ENCODE results near the gene ACTR8. TPM values are rescaled to one million over a fixed set of nuclear protein-coding genes. Genes with fewer than 3 reads are reported as not detected.
A peak's percentile ranks its signal among the peaks of the same experiment; 100 is the strongest.
"Not testable (repeated sequence)": the region's sequence is repeated elsewhere in the genome, so short reads cannot be mapped to it uniquely, and the experiment has no call there.

The ACTR8 gene
- 10 to 100 TPM; 42.9 to 48.0 TPM for total RNA-seq

GRCh38 chr3:53881691-53882593 is at the start of gene ACTR8:
Gene ACTR8 (minus strand): TSS chr3:53882152. CDS start chr3:53882101, 51 bp downstream.
- H3K27ac Mint-ChIP-seq, result peak within 1 kb of the TSS; percentile 96
- CTCF ChIA-PET, result interaction anchor here (1.6 to 2.3 kb wide), 2 partner anchors 8 to 10 kb away, joined by 5 to 15 read pairs; partner anchors contain the start of gene SELENOK
- H3K36me3 Mint-ChIP-seq (ENCODE audit: low read depth), result peaks cover 58% of the 10 kb centered on the region
- H3K9me3 Mint-ChIP-seq, result no peaks in the 10 kb centered on the region
- no peaks in the 10 kb centered on the region for H3K27me3 Mint-ChIP-seq
- peaks cover 31% of the 10 kb centered on the region for H3K4me1 Mint-ChIP-seq
- POLR2A ChIA-PET, result interaction anchor here (0.9 to 5.1 kb wide), 6 partner anchors 9 to 534 kb away, joined by 3 to 70 read pairs (median 4); partner anchors contain the start of genes DCP1A and SELENOK
- peak; percentile 85 for DNase-seq
- H3K4me3 Mint-ChIP-seq, result peak within 1 kb of the TSS; percentile 94

GRCh38 chr3:53927208-53927872 is 45.4 kb upstream of the ACTR8 start:
- H3K4me3 Mint-ChIP-seq; H3K36me3 Mint-ChIP-seq (ENCODE audit: low read depth); CTCF ChIA-PET; H3K27ac Mint-ChIP-seq; H3K9me3 Mint-ChIP-seq; DNase-seq; H3K4me1 Mint-ChIP-seq; POLR2A ChIA-PET: not testable (repeated sequence)
- peaks cover 10% of the 10 kb centered on the region for H3K27me3 Mint-ChIP-seq

- peak; percentile 17 for DNase-seq
- Mint-ChIP-seq H3K27ac (no peak overlapping the region), H3K27me3 (peaks cover 22% of the 10 kb centered on the region), H3K4me3 (no peak overlapping the region), H3K9me3 (peaks cover 3% of the 10 kb centered on the region), H3K36me3 (ENCODE audit: low read depth) (no peaks in the 10 kb centered on the region), H3K4me1 (no peaks in the 10 kb centered on the region)
- ChIA-PET POLR2A (no interaction called here), CTCF (no interaction called here)
Observed at GRCh38 chr3:53921296-53921695, 39.3 kb upstream of the ACTR8 start.

- no peak for DNase-seq
- peaks cover 28% of the 10 kb centered on the region for H3K27me3 Mint-ChIP-seq
- no peaks in the 10 kb centered on the region for H3K4me1 Mint-ChIP-seq
- H3K9me3 Mint-ChIP-seq, result peaks cover 3% of the 10 kb centered on the region
- no peaks in the 10 kb centered on the region for H3K36me3 Mint-ChIP-seq (ENCODE audit: low read depth)
- H3K4me3 Mint-ChIP-seq, result no peak overlapping the region
- no peak overlapping the region for H3K27ac Mint-ChIP-seq
- ChIA-PET CTCF (interaction anchor here (0.7 kb wide), 1 partner anchor 528 kb away, joined by 3 read pairs; no protein-coding TSS in a partner anchor), POLR2A (no interaction called here)
Observed at GRCh38 chr3:53919741-53920140, 37.8 kb upstream of the ACTR8 start.

GRCh38 chr3:53913401-53913800 is 31.4 kb upstream of the ACTR8 start:
- DNase-seq, result no peak

GRCh38 chr3:53902711-53903110 is 20.8 kb upstream of the ACTR8 start:
- ChIA-PET POLR2A (no interaction called here), CTCF (no interaction called here)
- no peaks in the 10 kb centered on the region for H3K9me3 Mint-ChIP-seq
- H3K36me3 Mint-ChIP-seq (ENCODE audit: low read depth), result no peaks in the 10 kb centered on the region
- no peaks in the 10 kb centered on the region for H3K4me1 Mint-ChIP-seq
- no peak overlapping the region for H3K4me3 Mint-ChIP-seq
- H3K27ac Mint-ChIP-seq, result no peak overlapping the region
- peaks cover 42% of the 10 kb centered on the region for H3K27me3 Mint-ChIP-seq
- no peak for DNase-seq

More at GRCh38 chr3:53913401-53913800, 31.4 kb upstream of the ACTR8 start:
- Mint-ChIP-seq H3K27me3 (peaks cover 51% of the 10 kb centered on the region), H3K4me3 (no peak overlapping the region), H3K27ac (no peak overlapping the region), H3K9me3 (no peaks in the 10 kb centered on the region), H3K36me3 (ENCODE audit: low read depth) (no peaks in the 10 kb centered on the region), H3K4me1 (no peaks in the 10 kb centered on the region)
- POLR2A ChIA-PET, result no interaction called here
- CTCF ChIA-PET, result interaction anchor here (1.1 kb wide), 1 partner anchor 25 kb away, joined by 3 read pairs; no protein-coding TSS in a partner anchor

GRCh38 chr3:53902067-53902466 is 20.1 kb upstream of the ACTR8 start:
- Mint-ChIP-seq H3K4me1 (no peaks in the 10 kb centered on the region), H3K36me3 (ENCODE audit: low read depth) (no peaks in the 10 kb centered on the region), H3K27me3 (peaks cover 43% of the 10 kb centered on the region), H3K9me3 (no peaks in the 10 kb centered on the region), H3K27ac (no peak overlapping the region), H3K4me3 (no peak overlapping the region)
- CTCF ChIA-PET, result no interaction called here
- DNase-seq, result no peak
- POLR2A ChIA-PET, result no interaction called here

GRCh38 chr3:53900666-53901331 is 18.8 kb upstream of the ACTR8 start:
- H3K4me1 Mint-ChIP-seq, result no peaks in the 10 kb centered on the region
- H3K27ac Mint-ChIP-seq, result no peak overlapping the region
- no peak for DNase-seq
- CTCF ChIA-PET, result interaction anchor here (1.0 kb wide), 1 partner anchor 38 kb away, joined by 3 read pairs; no protein-coding TSS in a partner anchor
- no peaks in the 10 kb centered on the region for H3K9me3 Mint-ChIP-seq
- H3K4me3 Mint-ChIP-seq, result no peak overlapping the region
- POLR2A ChIA-PET, result interaction anchor here (1.4 kb wide), 1 partner anchor 9 kb away, joined by 9 read pairs; the partner anchor contains the start of gene SELENOK
- peaks cover 35% of the 10 kb centered on the region for H3K27me3 Mint-ChIP-seq
- H3K36me3 Mint-ChIP-seq (ENCODE audit: low read depth), result no peaks in the 10 kb centered on the region

GRCh38 chr3:53899750-53900149 is 17.8 kb upstream of the ACTR8 start:
- CTCF ChIA-PET, result interaction anchor here (1.0 kb wide), 1 partner anchor 39 kb away, joined by 3 read pairs; no protein-coding TSS in a partner anchor
- Mint-ChIP-seq H3K27ac (no peak overlapping the region), H3K27me3 (peaks cover 35% of the 10 kb centered on the region), H3K9me3 (no peaks in the 10 kb centered on the region), H3K4me3 (no peak overlapping the region), H3K36me3 (ENCODE audit: low read depth) (no peaks in the 10 kb centered on the region), H3K4me1 (no peaks in the 10 kb centered on the region)
- POLR2A ChIA-PET, result interaction anchor here (0.7 to 1.4 kb wide), 2 partner anchors 8 to 18 kb away, joined by 4 to 9 read pairs; partner anchors contain the start of genes ACTR8 and SELENOK
- no peak for DNase-seq

- H3K36me3 Mint-ChIP-seq (ENCODE audit: low read depth), result peaks cover 20% of the 10 kb centered on the region
- H3K27me3 Mint-ChIP-seq, result peaks cover 13% of the 10 kb centered on the region
- DNase-seq, result no peak
- ChIA-PET POLR2A (interaction anchor here (0.6 to 4.7 kb wide), 14 partner anchors 8 to 847 kb away, joined by 3 to 70 read pairs (median 8); partner anchors contain the start of genes ACTR8, CHDH, DCP1A and IL17RB), CTCF (interaction anchor here (0.6 to 2.2 kb wide), 5 partner anchors 11 to 63 kb away, joined by 3 to 15 read pairs (median 3); partner anchors contain the start of gene ACTR8)
- peak overlapping the region; percentile 95 for H3K27ac Mint-ChIP-seq
- peaks cover 48% of the 10 kb centered on the region for H3K4me1 Mint-ChIP-seq
- peak overlapping the region; percentile 90 for H3K4me3 Mint-ChIP-seq
- H3K9me3 Mint-ChIP-seq, result no peaks in the 10 kb centered on the region
Observed at GRCh38 chr3:53892286-53892637, 10.3 kb upstream of the ACTR8 start.

GRCh38 chr3:53891497-53892285 is 9.7 kb upstream of the ACTR8 start, which contains the start of gene SELENOK:
Gene SELENOK (minus strand): TSS chr3:53891859.
- CTCF ChIA-PET, result interaction anchor here (0.6 to 2.2 kb wide), 6 partner anchors 9 to 62 kb away, joined by 3 to 15 read pairs (median 3); partner anchors contain the start of gene ACTR8
- Mint-ChIP-seq H3K4me3 (peak within 1 kb of the TSS; percentile 90), H3K27me3 (peaks cover 10% of the 10 kb centered on the region), H3K4me1 (peaks cover 53% of the 10 kb centered on the region), H3K27ac (peak within 1 kb of the TSS; percentile 95), H3K36me3 (ENCODE audit: low read depth) (peaks cover 26% of the 10 kb centered on the region), H3K9me3 (no peaks in the 10 kb centered on the region)
- POLR2A ChIA-PET, result interaction anchor here (0.6 to 4.7 kb wide), 21 partner anchors 9 to 846 kb away, joined by 3 to 70 read pairs (median 6); partner anchors contain the start of genes ACTR8, CHDH, DCP1A and IL17RB
- peak; percentile 99 for DNase-seq

Data from activated CD4-positive, alpha-beta memory T cell treated with anti-CD3 and anti-CD28 coated beads, Interleukin-2, amount 10 ng/mL, durations not matched to agents 7 days and 5 days (primary cell).